Right lung (tissue), 10 donors: ENCODE data around the gene SLC16A9. TPM values are rescaled to one million over a fixed set of nuclear protein-coding genes. Genes with fewer than 3 reads are reported as not detected.
"Not testable (repeated sequence)": the region's sequence is repeated elsewhere in the genome, so short reads cannot be mapped to it uniquely, and the experiment has no call there.

Experiments used
- DNase-seq, 2 donors: peaks; one replicate each; pipeline ENCODE4 v3.0.0-alpha.2; 2013
- long read RNA-seq, 8 donors: transcript quantifications; one replicate each; lab custom pipeline, GENCODE V29; 2026
- polyA plus RNA-seq, 5 donors: library from polyadenylated mRNA; unstranded; fragments of 120-200 nt; gene quantifications; one replicate each; pipeline versions ENCODE4 v1.2.1 to v1.2.3, GENCODE V29; 2013; ENCODE audit warnings: inconsistent platforms in 1 of 5, low replicate concordance in 1 of 5; ENCODE audit not compliant: insufficient read length in 5 of 5, insufficient read depth in 1 of 5

SLC16A9 gene
- 10 to 100 TPM; 33.1 to 56.2 (median 41.5) TPM for polyA plus RNA-seq
- long read RNA-seq, donor 1, full-length matches to known transcripts, result 12 of 18 reads
- long read RNA-seq, donor 1, partial matches to known transcripts, result 6 of 18 reads
- long read RNA-seq, donor 1, other reads (novel, unspliced or antisense), result 0 of 18 reads
- long read RNA-seq, donor 2, full-length matches to known transcripts, result 8 of 8 reads
- long read RNA-seq, donor 2, partial matches to known transcripts, result 0 of 8 reads
- long read RNA-seq, donor 2, other reads (novel, unspliced or antisense), result 0 of 8 reads
- long read RNA-seq, donor 3, full-length matches to known transcripts, result 6 of 11 reads
- long read RNA-seq, donor 3, partial matches to known transcripts, result 5 of 11 reads
- long read RNA-seq, donor 3, other reads (novel, unspliced or antisense), result 0 of 11 reads
- long read RNA-seq, donor 4, full-length matches to known transcripts, result 3 of 3 reads
- long read RNA-seq, donor 4, partial matches to known transcripts, result 0 of 3 reads
- long read RNA-seq, donor 4, other reads (novel, unspliced or antisense), result 0 of 3 reads
- long read RNA-seq, donor 5, full-length matches to known transcripts, result 8 of 13 reads
- long read RNA-seq, donor 5, partial matches to known transcripts, result 5 of 13 reads
- long read RNA-seq, donor 5, other reads (novel, unspliced or antisense), result 0 of 13 reads
- long read RNA-seq, donor 6, full-length matches to known transcripts, result 8 of 8 reads
- long read RNA-seq, donor 6, partial matches to known transcripts, result 0 of 8 reads
- long read RNA-seq, donor 6, other reads (novel, unspliced or antisense), result 0 of 8 reads
- long read RNA-seq, donor 7, full-length matches to known transcripts, result 9 of 9 reads
- long read RNA-seq, donor 7, partial matches to known transcripts, result 0 of 9 reads
- long read RNA-seq, donor 7, other reads (novel, unspliced or antisense), result 0 of 9 reads
- long read RNA-seq, donor 8, full-length matches to known transcripts, result 6 of 6 reads
- long read RNA-seq, donor 8, partial matches to known transcripts, result 0 of 6 reads
- long read RNA-seq, donor 8, other reads (novel, unspliced or antisense), result 0 of 6 reads

- DNase-seq, result peak; percentile 85 to 86
These were observed at the start of gene SLC16A9 for GRCh38 chr10:59709395-59710125. Gene SLC16A9, minus strand, starts transcription at chr10:59709850. Its CDS starts 25,559 bp downstream, at chr10:59684291.

GRCh38 chr10:59757966-59758365, 48.3 kb upstream of the SLC16A9 start:
- no peak for DNase-seq

- no peak for DNase-seq
These were observed 45.3 kb upstream of the SLC16A9 start for GRCh38 chr10:59754951-59755350.

- no peak for DNase-seq
These were observed 43.6 kb upstream of the SLC16A9 start, which contains the start of gene MRLN for GRCh38 chr10:59753267-59753666. Gene MRLN, minus strand, starts transcription at chr10:59753455.

- DNase-seq, result no peak
These were observed 42.8 kb upstream of the SLC16A9 start for GRCh38 chr10:59752278-59752940.

GRCh38 chr10:59750155-59750945, 40.7 kb upstream of the SLC16A9 start:
- DNase-seq, result no peak

- no peak for DNase-seq
These were observed 39.2 kb upstream of the SLC16A9 start for GRCh38 chr10:59748834-59749233.

- DNase-seq, result no peak
These were observed 35.6 kb upstream of the SLC16A9 start for GRCh38 chr10:59745163-59745650.

- DNase-seq, result not testable (repeated sequence)
These were observed 35.1 kb upstream of the SLC16A9 start for GRCh38 chr10:59744762-59745161.

- DNase-seq, result not testable (repeated sequence)
These were observed 34.5 kb upstream of the SLC16A9 start for GRCh38 chr10:59744156-59744555.

- DNase-seq, result no peak
These were observed 31.9 kb upstream of the SLC16A9 start for GRCh38 chr10:59741583-59741982.

GRCh38 chr10:59741048-59741447, 31.4 kb upstream of the SLC16A9 start:
- no peak for DNase-seq

GRCh38 chr10:59736749-59737148, 27.1 kb upstream of the SLC16A9 start:
- DNase-seq, result no peak

GRCh38 chr10:59735296-59735695, 25.6 kb upstream of the SLC16A9 start:
- no peak for DNase-seq

GRCh38 chr10:59734014-59734462, 24.4 kb upstream of the SLC16A9 start:
- no peak for DNase-seq

GRCh38 chr10:59733321-59734013, 23.8 kb upstream of the SLC16A9 start:
- DNase-seq, result not testable (repeated sequence)

GRCh38 chr10:59732849-59733248, 23.2 kb upstream of the SLC16A9 start:
- not testable (repeated sequence) for DNase-seq

GRCh38 chr10:59729167-59729566, 19.5 kb upstream of the SLC16A9 start:
- not testable (repeated sequence) for DNase-seq
